ENCODE measurements around the gene NPAT. TPM values are rescaled to one million over a fixed set of nuclear protein-coding genes. Genes with fewer than 3 reads are reported as not detected.
"Not testable (repeated sequence)": the region's sequence is repeated elsewhere in the genome, so short reads cannot be mapped to it uniquely, and the experiment has no call there.

The NPAT gene
- total RNA-seq, 2 experiments from 2014 or later: 28.7 to 29.2 TPM

DNA sequence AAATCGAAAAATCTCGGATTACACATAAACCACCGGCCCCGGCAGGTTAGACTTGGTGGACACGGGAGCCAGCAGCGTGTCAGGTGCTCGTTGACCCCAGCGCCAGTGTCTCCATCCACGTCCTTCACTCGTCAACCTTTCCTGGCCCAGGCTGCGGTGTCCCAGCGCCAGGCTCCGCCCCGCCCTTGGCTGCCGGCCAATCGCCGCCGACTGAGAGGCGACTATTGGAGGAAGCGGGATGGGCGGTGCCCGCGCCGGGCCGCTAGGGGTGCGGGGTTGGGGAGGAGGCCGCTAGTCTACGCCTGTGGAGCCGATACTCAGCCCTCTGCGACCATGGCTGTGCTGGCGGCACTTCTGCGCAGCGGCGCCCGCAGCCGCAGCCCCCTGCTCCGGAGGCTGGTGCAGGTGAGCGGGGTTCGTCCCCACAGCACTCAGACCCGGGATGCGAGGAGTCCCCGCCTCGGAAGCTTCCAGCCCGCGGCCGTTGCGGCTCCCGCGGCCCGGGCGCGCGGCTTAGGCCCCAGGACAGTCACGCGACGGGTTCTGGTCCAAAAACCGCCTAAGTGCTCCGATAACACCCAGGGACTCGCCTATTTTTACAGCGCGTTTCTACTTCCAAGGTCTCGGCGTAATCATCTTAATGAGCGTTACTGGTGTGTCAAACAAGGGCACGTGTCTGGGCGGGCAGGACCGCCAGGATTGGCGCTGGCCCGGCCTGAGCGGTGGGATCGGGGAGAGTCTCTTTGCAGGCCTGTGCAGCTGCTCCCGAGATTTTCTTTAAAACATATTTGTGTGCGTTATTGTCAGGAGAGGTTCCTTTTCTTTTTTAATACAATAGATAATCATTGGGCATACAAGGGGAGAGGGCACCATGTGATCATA lies 100.9 kb downstream of the NPAT start, which contains the start of gene ACAT1:
TSS of gene ACAT1 (plus strand) at position 294 of the 882 bp plus-strand sequence. CDS start at position 334, 40 bp downstream.
- no peaks in the 10 kb centered on the region for H3K27me3 Mint-ChIP-seq
- H3K4me1 Mint-ChIP-seq (ENCODE audit: low read depth): peaks cover 38% of the 10 kb centered on the region
- peak; percentile 98 for DNase-seq
- POLR2A ChIA-PET: no interaction called here
- peak within 1 kb of the TSS; percentile 87 for H3K4me3 Mint-ChIP-seq
- intact Hi-C loops (cut with micrococcal nuclease): loop anchor here (1.0 to 5.0 kb wide), 9 partner anchors 15 to 543 kb away; partner anchors contain the start of genes C11orf65, CUL5, EXPH5 and NPAT
- H3K9me3 Mint-ChIP-seq: no peaks in the 10 kb centered on the region
- H3K36me3 Mint-ChIP-seq: peaks cover 3% of the 10 kb centered on the region
- H3K27ac Mint-ChIP-seq: peak within 1 kb of the TSS; percentile 67
- CTCF ChIA-PET: interaction anchor here (1.1 kb wide), 1 partner anchor 24 kb away, joined by 3 read pairs; no protein-coding TSS in a partner anchor

DNA sequence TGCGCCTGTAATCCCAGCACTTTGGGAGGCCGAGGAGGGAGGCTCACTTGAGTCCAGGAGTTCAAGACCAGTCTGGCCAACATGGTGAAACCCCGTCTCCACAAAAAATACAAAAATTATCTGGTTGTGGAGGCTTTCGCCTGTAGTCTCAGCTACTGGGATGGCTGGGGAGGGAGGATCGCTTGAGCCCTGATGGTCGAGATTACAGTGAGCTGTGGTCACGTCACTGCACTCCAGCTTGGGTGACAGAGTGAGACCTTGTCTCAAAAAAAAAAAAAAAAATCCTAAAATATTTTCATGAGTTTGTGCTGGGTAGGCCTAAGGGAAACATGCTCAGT lies 101.5 kb downstream of the NPAT start:
- DNase-seq, H3K27me3 Mint-ChIP-seq, H3K9me3 Mint-ChIP-seq, H3K36me3 Mint-ChIP-seq, CTCF ChIA-PET, POLR2A ChIA-PET: not testable (repeated sequence)
- peak overlapping the region; percentile 87 for H3K4me3 Mint-ChIP-seq
- peak overlapping the region; percentile 67 for H3K27ac Mint-ChIP-seq
- intact Hi-C loops (cut with micrococcal nuclease): loop anchor here (1.0 to 5.0 kb wide), 9 partner anchors 15 to 543 kb away; partner anchors contain the start of genes C11orf65, CUL5, EXPH5 and NPAT
- H3K4me1 Mint-ChIP-seq (ENCODE audit: low read depth): peaks cover 38% of the 10 kb centered on the region

DNA sequence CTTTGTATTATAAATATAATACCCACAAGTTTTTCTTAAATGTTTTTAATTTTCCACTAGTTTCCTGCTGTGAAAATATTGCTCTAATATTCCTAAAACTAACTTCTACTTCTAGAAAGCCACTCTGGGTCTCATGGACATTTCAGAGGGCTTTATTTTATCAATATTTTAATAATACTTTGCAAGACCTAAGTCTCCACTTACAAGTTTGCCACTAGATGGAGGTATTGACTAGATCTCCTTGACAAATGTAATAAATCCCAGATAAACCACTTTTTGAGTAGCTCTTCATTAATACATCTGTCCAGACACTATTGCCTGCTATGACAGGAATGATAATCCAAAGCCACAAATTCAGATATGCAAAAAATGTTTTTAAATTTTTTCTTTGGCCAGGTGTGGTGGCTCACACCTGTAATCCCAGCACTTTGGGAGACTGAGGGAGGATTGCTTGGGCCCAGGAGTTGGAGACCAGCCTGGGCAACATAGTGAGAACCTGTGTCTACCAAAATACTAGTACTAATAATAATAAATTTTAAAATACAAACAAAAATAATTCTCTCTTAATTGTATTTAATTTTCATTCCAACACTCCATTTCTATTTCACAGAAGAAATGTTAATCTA lies 104.6 kb downstream of the NPAT start:
- H3K27me3 Mint-ChIP-seq: no peaks in the 10 kb centered on the region
- H3K36me3 Mint-ChIP-seq: no peaks in the 10 kb centered on the region
- ChIA-PET CTCF (interaction anchor here (0.7 to 2.9 kb wide), 10 partner anchors 15 to 547 kb away, joined by 3 to 36 read pairs (median 4); partner anchors contain the start of gene DDX10), POLR2A (interaction anchor here (1.6 kb wide), 1 partner anchor 349 kb away, joined by 3 read pairs; the partner anchor contains the start of gene C11orf65)
- no peak overlapping the region for H3K27ac Mint-ChIP-seq
- DNase-seq: no peak
- no peaks in the 10 kb centered on the region for H3K9me3 Mint-ChIP-seq
- H3K4me1 Mint-ChIP-seq (ENCODE audit: low read depth): peaks cover 16% of the 10 kb centered on the region
- intact Hi-C loops (cut with micrococcal nuclease): loop anchor here (1.0 kb wide), 1 partner anchor 530 kb away; no protein-coding TSS in a partner anchor
- H3K4me3 Mint-ChIP-seq: no peak overlapping the region

DNA sequence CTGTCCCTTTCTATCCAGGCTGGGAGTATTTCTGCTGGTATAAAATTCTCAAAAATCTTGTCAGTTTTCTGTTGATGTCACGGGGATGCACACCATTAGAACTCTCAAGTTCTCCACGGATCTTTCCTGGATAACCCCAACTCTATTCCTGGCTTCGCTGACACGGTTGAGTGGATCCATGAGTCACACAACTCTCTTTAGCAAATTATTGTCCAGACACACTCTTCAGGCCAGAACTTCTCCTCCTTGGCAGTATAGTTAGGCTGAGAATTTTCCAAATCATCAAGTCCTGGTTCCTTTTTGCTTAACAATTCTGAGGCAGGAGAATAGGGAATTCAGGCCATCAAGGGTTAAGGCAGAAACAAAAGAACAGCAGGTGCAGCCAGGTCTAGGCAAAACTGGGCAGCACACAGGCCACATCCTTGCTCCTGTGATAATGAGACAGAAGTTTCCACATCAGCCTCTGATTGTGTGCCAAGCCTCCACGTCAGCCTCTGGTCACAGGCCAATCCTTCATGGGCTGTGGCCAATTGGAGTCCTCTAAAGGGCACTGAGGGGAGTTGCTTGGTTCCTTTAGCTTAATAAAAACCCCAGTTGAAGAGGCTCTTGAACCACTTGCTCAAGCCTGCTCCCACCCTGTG lies 106.8 kb downstream of the NPAT start:
- no peaks in the 10 kb centered on the region for H3K9me3 Mint-ChIP-seq
- no peak overlapping the region for H3K27ac Mint-ChIP-seq
- POLR2A ChIA-PET: no interaction called here
- DNase-seq: no peak
- no peaks in the 10 kb centered on the region for H3K27me3 Mint-ChIP-seq
- intact Hi-C loops (cut with micrococcal nuclease): no loop called here
- H3K4me1 Mint-ChIP-seq (ENCODE audit: low read depth): peaks cover 4% of the 10 kb centered on the region
- no peak overlapping the region for H3K4me3 Mint-ChIP-seq
- H3K36me3 Mint-ChIP-seq: no peaks in the 10 kb centered on the region
- CTCF ChIA-PET: no interaction called here

- intact Hi-C loops (cut with micrococcal nuclease): no loop called here
- POLR2A ChIA-PET: no interaction called here
Observed at GRCh38 chr11:108112057-108112456, 110.4 kb downstream of the NPAT start.

GRCh38 chr11:108111126-108111525 lies 111.3 kb downstream of the NPAT start:
- no peaks in the 10 kb centered on the region for H3K36me3 Mint-ChIP-seq
- H3K27me3 Mint-ChIP-seq: no peaks in the 10 kb centered on the region
- H3K4me3 Mint-ChIP-seq: no peak overlapping the region
- intact Hi-C loops (cut with micrococcal nuclease): no loop called here
- no peaks in the 10 kb centered on the region for H3K4me1 Mint-ChIP-seq (ENCODE audit: low read depth)
- no peaks in the 10 kb centered on the region for H3K9me3 Mint-ChIP-seq
- DNase-seq: no peak
- no peak overlapping the region for H3K27ac Mint-ChIP-seq
- POLR2A ChIA-PET: no interaction called here
- CTCF ChIA-PET: no interaction called here

More at GRCh38 chr11:108112057-108112456, 110.4 kb downstream of the NPAT start:
- no peaks in the 10 kb centered on the region for H3K27me3 Mint-ChIP-seq
- no peaks in the 10 kb centered on the region for H3K9me3 Mint-ChIP-seq
- CTCF ChIA-PET: no interaction called here
- no peaks in the 10 kb centered on the region for H3K4me1 Mint-ChIP-seq (ENCODE audit: low read depth)
- no peak overlapping the region for H3K27ac Mint-ChIP-seq
- no peaks in the 10 kb centered on the region for H3K36me3 Mint-ChIP-seq
- DNase-seq: no peak
- H3K4me3 Mint-ChIP-seq: no peak overlapping the region

Other genes starting within 250 kb of the NPAT start
- gene CUL5, start 213.7 kb downstream of the NPAT start, total RNA-seq: 10 to 100 TPM; 27.7 to 30.7 TPM
- gene ACAT1, start 101.1 kb downstream of the NPAT start, total RNA-seq: 10 to 100 TPM; 58.3 to 64.9 TPM
- 10 to 100 TPM; 31.3 to 31.6 TPM for gene ATM, start 429 bp upstream of the NPAT start, total RNA-seq
- 1 to 10 TPM; 1.0 to 2.0 TPM for gene C11orf65, start 244.9 kb upstream of the NPAT start, total RNA-seq